Muscle layer of duodenum (tissue), 2 donors: ENCODE measurements around the gene GALNT7.

Experiments used
- H3K27ac ChIP-seq: one replicate; pipeline ENCODE4 v1.7.0; 2013; ENCODE audit warnings: mild to moderate bottlenecking, low read length
- H3K27me3 ChIP-seq: one replicate; pipeline ENCODE4 v1.7.0; 2013; ENCODE audit warnings: low read depth, mild to moderate bottlenecking, control low read depth, low read length
- H3K36me3 ChIP-seq, 2 donors: one replicate each; pipeline ENCODE4 v1.7.0; 2013; ENCODE audit warnings: low read length in 2 of 2, control low read depth in 1 of 2, mild to moderate bottlenecking in 1 of 2; ENCODE audit not compliant: insufficient read depth in 2 of 2, control insufficient read depth in 1 of 2
- H3K4me1 ChIP-seq, 2 donors: one replicate each; pipeline ENCODE4 v1.7.0; 2013; ENCODE audit warnings: low read length in 2 of 2, mild to moderate bottlenecking in 2 of 2, control low read depth in 1 of 2, moderate library complexity in 1 of 2; ENCODE audit not compliant: insufficient read depth in 2 of 2, control insufficient read depth in 1 of 2
- H3K4me3 ChIP-seq, 2 donors: one replicate each; pipeline ENCODE4 v1.7.0; 2013; ENCODE audit warnings: low read length in 2 of 2, low read depth in 1 of 2, mild to moderate bottlenecking in 1 of 2
- H3K9me3 ChIP-seq, 2 donors: one replicate each; pipeline ENCODE4 v1.7.0; 2013; ENCODE audit warnings: low read length in 2 of 2, control low read depth in 1 of 2, mild to moderate bottlenecking in 1 of 2; ENCODE audit not compliant: control insufficient read depth in 1 of 2
- donor health status: healthy.

Gene GALNT7

DNA sequence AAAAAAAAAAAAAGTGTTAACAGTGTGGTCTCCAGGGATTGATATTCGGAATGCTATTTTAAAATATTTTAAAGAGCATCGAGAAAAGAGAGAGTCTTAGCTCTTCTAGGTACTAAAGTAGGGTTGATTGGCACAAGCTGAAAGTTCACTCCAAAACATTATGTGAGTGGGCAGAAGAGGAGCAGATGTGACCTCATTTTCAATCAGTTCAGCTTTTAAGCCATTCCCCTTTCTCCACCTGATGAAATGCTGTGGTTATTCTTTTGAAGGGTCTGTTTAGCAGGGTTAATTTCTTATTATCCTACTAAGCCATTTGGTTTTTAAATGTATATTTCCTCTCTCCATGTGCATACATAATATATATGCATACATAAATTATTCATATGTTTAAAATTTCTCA, 69.2 kb downstream of the GALNT7 start:
- H3K9me3 ChIP-seq, result no peaks in the 10 kb centered on the region
- no peak overlapping the region for H3K4me3 ChIP-seq
- H3K27ac ChIP-seq, result no peak overlapping the region
- H3K4me1 ChIP-seq, result peaks cover 0 to 4% of the 10 kb centered on the region in 2 donors
- no peaks in the 10 kb centered on the region for H3K27me3 ChIP-seq
- no peaks in the 10 kb centered on the region for H3K36me3 ChIP-seq

GRCh38 chr4:173240696-173241095, 72.1 kb downstream of the GALNT7 start:
- no peaks in the 10 kb centered on the region for H3K9me3 ChIP-seq
- no peaks in the 10 kb centered on the region for H3K36me3 ChIP-seq
- H3K27me3 ChIP-seq, result no peaks in the 10 kb centered on the region
- H3K4me3 ChIP-seq, result no peak overlapping the region
- no peak overlapping the region for H3K27ac ChIP-seq
- peaks cover 0 to 4% of the 10 kb centered on the region in 2 donors for H3K4me1 ChIP-seq

DNA sequence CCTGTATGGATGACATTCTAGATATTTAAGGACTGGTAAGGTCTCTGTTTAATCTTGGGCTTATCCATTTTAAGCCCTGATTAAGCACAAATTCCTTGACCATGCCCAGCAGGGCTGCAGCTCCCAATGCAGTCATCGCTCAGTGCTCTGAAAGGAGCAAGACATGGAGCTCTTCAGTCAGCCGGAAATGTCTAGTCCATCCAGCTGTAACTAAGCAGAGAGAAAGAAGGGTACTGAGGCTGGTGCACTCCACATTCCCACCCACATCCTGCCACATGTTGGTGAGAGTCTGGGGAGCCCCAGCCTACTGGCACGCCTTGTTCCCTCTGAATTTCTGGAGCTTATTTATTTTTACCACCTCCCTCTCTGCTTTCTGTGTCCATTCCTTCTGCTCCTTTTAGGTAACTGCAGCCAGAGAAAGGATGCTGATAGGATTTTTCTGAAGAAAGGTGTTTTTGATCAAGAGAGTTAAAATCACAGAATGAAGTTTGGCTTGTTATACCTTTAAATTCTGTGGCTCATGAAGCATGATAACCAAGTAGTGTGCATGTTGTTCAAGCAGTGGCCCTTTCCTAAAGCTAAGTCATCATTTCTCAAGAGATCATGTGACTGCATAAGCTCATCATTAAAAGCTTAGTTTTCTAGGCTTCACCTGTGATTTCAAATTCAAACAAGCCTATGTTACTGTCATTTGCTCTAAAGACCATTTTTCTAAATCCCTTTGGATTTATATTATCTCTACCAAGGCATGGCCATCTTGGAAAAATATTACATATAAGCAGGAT, 74.0 kb downstream of the GALNT7 start:
- Histone ChIP-seq H3K4me3 (no peak overlapping the region), H3K27ac (no peak overlapping the region), H3K27me3 (no peaks in the 10 kb centered on the region)

DNA sequence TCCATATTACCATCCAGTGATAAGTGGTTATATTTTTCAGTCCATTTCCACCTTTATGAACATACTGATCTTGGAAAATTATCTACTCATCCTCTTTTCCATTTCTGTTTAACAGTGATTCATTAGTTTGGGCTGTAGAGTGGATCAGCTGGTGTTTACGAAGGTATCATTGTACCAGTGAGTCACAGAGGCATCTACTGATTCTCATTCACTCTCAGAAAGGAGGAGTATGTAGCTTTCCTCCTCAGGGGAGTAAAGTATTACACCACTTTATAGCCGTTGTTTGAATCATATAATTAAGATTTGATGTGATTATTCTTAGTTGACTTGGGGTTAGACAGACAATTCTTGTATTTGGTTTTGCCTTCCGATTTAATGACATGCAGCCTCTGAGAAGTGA, 74.7 kb downstream of the GALNT7 start:
- no peak overlapping the region for H3K27ac ChIP-seq
- H3K36me3 ChIP-seq, result no peaks in the 10 kb centered on the region
- H3K27me3 ChIP-seq, result no peaks in the 10 kb centered on the region
- no peak overlapping the region for H3K4me3 ChIP-seq
- no peaks in the 10 kb centered on the region for H3K4me1 ChIP-seq
- H3K9me3 ChIP-seq, result no peaks in the 10 kb centered on the region

More for the DNA sequence above, 74.0 kb downstream of the GALNT7 start:
- no peaks in the 10 kb centered on the region for H3K36me3 ChIP-seq
- no peaks in the 10 kb centered on the region for H3K9me3 ChIP-seq
- no peaks in the 10 kb centered on the region for H3K4me1 ChIP-seq

DNA sequence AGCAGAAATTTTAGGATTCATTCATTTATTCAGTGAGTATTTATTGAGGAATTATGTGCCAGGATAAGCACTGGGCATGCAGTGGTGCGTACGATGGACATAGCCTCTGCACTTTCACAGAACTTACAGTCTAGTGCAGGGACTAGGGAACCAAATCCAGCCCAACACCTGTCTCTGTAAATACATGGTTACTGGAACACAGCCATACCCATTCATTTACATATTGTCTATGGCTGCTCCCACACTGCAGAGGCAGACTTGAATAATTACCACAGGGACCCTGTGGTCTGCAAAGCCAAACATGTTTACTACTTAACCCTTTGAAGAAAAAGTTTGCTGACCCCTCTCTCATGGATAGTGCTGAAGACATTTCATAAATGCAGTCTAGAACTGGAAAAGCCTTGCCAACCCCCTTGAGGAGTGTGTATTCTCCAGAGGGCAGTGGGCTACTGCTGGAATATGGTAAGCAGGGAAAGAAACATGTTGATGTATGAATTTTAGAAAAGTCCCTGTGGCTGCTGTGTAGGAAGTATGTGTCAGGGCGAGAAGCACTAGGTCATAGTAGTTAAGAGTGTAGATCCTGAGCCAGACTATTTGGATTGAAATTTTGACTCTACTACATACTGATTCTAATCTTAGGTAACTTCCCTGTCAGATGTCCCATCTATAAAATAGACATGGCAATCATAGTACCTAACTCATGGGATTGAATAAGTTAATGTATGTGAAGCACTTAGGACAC, 75.5 kb downstream of the GALNT7 start:
- Histone ChIP-seq H3K36me3 (no peaks in the 10 kb centered on the region), H3K27me3 (no peaks in the 10 kb centered on the region), H3K4me3 (no peak overlapping the region), H3K27ac (no peak overlapping the region), H3K4me1 (no peaks in the 10 kb centered on the region), H3K9me3 (no peaks in the 10 kb centered on the region)

GRCh38 chr4:173245952-173246351, 77.3 kb downstream of the GALNT7 start:
- Histone ChIP-seq H3K27me3 (no peaks in the 10 kb centered on the region), H3K36me3 (peaks cover 0 to under 1% of the 10 kb centered on the region in 2 donors), H3K4me3 (no peak overlapping the region), H3K27ac (no peak overlapping the region), H3K9me3 (no peaks in the 10 kb centered on the region), H3K4me1 (no peaks in the 10 kb centered on the region)

DNA sequence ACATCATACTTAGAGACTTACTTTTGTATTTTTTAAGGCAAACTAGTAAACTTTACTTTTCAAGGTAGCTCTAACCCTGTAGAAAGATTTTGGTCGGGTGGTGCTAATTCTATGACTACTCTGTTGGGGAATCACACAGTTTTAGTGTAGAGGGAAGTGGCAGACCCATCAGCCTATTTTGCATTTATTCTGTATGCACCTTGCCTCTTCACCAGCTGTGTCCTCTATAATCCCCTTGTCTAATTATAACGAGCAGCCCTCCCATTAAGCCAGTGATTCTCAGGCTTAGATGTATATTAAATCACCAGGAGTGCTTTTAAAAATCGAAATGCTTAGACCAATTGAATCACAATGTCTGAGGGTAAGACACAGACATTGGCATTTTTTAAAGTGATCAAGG, 78.1 kb downstream of the GALNT7 start:
- Histone ChIP-seq H3K27me3 (no peaks in the 10 kb centered on the region), H3K4me1 (no peaks in the 10 kb centered on the region), H3K4me3 (no peak overlapping the region), H3K27ac (no peak overlapping the region), H3K9me3 (no peaks in the 10 kb centered on the region), H3K36me3 (peaks cover 0 to 3% of the 10 kb centered on the region in 2 donors)

DNA sequence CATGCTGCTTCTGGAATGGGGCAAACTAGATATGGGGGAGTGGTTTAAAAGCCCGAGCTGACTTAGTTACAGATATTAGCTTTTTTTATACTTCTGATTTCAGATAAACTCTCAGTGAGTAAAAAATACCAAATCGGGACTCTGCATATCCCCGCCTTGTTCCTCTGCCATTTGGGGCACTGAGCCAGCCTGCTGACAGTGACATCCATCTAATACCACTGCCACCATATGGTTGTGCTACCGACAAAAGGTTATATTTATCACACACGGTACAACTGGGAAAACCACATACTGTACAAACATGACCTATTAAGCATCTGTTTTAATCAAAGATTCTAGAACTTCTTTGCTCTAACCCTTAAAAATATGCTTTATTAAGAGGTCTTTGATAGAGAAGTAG, 78.7 kb downstream of the GALNT7 start:
- Histone ChIP-seq H3K4me1 (no peaks in the 10 kb centered on the region), H3K4me3 (no peak overlapping the region), H3K36me3 (peaks cover 0 to 3% of the 10 kb centered on the region in 2 donors), H3K9me3 (no peaks in the 10 kb centered on the region), H3K27ac (no peak overlapping the region), H3K27me3 (no peaks in the 10 kb centered on the region)

- Histone ChIP-seq H3K9me3 (no peaks in the 10 kb centered on the region), H3K27me3 (no peaks in the 10 kb centered on the region), H3K36me3 (peaks cover 0 to 3% of the 10 kb centered on the region in 2 donors), H3K4me1 (no peaks in the 10 kb centered on the region), H3K4me3 (no peak overlapping the region), H3K27ac (no peak overlapping the region)
Measured at GRCh38 chr4:173248690-173249089, 80.1 kb downstream of the GALNT7 start.

DNA sequence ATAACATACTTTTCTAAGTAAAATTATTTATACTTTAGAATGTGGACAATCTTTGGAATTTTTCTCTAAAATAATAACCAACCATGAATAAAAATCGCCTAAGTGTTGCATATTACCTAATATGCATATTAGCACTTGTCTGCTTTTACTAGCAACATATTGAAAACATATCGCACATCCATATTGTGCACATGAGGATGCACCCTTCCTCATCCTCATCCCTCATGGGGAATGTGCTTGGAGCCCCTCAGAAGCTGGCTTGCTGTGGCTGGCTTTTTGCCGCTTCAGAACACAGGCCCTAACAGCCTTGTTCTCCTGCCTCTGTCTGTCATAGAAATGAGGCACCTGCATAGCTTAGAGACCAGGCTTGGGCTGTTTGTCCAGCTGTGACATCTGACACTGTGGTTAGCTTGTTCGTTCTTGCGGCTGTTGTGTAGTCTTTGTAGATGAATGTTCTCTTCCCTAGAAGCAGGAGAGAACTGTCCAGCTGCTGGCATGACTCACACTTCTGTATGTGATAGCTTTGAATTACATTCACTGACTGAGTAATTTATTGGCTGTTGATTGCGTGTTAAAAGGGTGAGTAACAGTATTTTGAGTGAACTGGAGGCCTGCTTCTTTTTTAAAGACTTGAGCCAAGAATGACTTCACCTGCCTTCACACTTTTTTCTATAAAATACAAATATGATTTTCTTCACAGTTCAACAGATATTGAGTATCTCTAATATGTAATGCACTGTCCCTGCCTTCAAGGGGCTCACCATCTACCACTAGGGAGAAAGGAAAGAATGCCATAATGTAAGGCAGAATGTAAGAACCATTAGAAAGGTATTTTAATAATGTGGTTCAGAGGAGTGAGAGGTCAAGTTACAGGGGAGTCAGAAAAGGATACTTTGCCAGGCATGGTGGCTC, 83.7 kb downstream of the GALNT7 start:
- H3K27ac ChIP-seq, result no peak overlapping the region
- no peaks in the 10 kb centered on the region for H3K27me3 ChIP-seq
- H3K9me3 ChIP-seq, result no peaks in the 10 kb centered on the region
- H3K36me3 ChIP-seq, result peaks cover 0 to 3% of the 10 kb centered on the region in 2 donors
- no peak overlapping the region for H3K4me3 ChIP-seq
- H3K4me1 ChIP-seq, result no peaks in the 10 kb centered on the region

GRCh38 chr4:173253561-173253960, 85.0 kb downstream of the GALNT7 start:
- Histone ChIP-seq H3K4me1 (no peaks in the 10 kb centered on the region), H3K27ac (no peak overlapping the region), H3K9me3 (no peaks in the 10 kb centered on the region)

More at GRCh38 chr4:173253561-173253960, 85.0 kb downstream of the GALNT7 start:
- H3K4me3 ChIP-seq, result no peak overlapping the region
- H3K27me3 ChIP-seq, result no peaks in the 10 kb centered on the region
- H3K36me3 ChIP-seq, result peaks cover 0 to 3% of the 10 kb centered on the region in 2 donors
